Hepatocyte (in vitro differentiated cells): ENCODE results near the gene ASIC2.

Source experiments
- CTCF ChIP-seq: fragments of 200-600 bp; sonication (generic); IDR thresholded peaks from 2 replicates; pipeline ENCODE4 v1.5.1; 2016; ENCODE audit warnings: antibody characterized with exemption, mild to moderate bottlenecking; ENCODE audit not compliant: poor library complexity
- EZH2 ChIP-seq: fragments of 200-600 bp; sonication (generic); IDR thresholded peaks from 2 replicates; pipeline ENCODE4 v1.6.1; 2016; ENCODE audit warnings: antibody characterized with exemption, mild to moderate bottlenecking, borderline replicate concordance
- EZH2phosphoT487 ChIP-seq: fragments of 200-600 bp; sonication (generic); IDR thresholded peaks from one replicate; pipeline ENCODE4 v1.6.1; 2018; ENCODE audit warnings: antibody characterized with exemption, mild to moderate bottlenecking, low read depth, moderate library complexity; ENCODE audit not compliant: unreplicated experiment, severe bottlenecking

GRCh38 chr17:33125552-33125950 is 167.5 kb downstream of the ASIC2 start:
- TF ChIP-seq CTCF (no peak), EZH2phosphoT487 (no peak), EZH2 (no peak)
